ENCODE measurements around the gene EIF5AL1.
"Not testable (repeated sequence)": the region's sequence is repeated elsewhere in the genome, so short reads cannot be mapped to it uniquely, and the experiment has no call there.

DNA sequence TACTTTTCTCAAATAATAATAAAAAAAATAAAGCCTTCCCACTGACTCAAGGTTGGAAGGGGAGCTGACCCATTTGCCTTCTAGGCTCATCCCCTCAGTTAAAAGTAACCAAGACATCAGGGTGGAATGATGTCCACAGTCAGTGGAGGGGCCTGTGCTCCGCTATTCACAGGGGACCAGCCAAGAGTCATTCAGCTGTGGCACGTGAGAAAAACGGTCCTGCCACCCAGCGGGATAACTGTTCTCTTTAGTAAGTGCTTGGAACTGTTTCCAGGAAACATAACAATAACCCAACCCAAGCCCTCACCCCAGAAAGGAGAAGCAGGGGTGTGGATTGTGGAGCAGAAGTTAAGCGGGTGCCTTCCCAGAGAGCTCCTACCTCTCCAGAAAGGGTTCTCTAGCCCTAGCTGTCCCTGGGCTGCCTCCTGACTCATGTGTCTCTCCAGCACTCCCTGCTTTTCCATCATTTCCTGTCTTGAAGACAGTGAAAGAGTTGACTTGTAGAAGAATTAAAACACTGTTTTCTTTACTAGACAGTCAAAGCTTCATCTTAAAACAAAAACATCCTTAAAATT lies 2.3 kb upstream of the EIF5AL1 start:
- TF ChIP-seq, protein P1, sequence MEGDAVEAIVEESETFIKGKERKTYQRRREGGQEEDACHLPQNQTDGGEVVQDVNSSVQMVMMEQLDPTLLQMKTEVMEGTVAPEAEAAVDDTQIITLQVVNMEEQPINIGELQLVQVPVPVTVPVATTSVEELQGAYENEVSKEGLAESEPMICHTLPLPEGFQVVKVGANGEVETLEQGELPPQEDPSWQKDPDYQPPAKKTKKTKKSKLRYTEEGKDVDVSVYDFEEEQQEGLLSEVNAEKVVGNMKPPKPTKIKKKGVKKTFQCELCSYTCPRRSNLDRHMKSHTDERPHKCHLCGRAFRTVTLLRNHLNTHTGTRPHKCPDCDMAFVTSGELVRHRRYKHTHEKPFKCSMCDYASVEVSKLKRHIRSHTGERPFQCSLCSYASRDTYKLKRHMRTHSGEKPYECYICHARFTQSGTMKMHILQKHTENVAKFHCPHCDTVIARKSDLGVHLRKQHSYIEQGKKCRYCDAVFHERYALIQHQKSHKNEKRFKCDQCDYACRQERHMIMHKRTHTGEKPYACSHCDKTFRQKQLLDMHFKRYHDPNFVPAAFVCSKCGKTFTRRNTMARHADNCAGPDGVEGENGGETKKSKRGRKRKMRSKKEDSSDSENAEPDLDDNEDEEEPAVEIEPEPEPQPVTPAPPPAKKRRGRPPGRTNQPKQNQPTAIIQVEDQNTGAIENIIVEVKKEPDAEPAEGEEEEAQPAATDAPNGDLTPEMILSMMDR (conservative IDR thresholded peaks at IDR 0.05; ENCODE audit: low read depth in 2 of 2) = not testable (repeated sequence)
- not testable (repeated sequence) for TF ChIP-seq JUNB, EZH2phosphoT487 (IDR thresholded peaks at IDR 0.05; ENCODE audit: unreplicated experiment)
